Ovary (tissue), 3 donors: Measurements from ENCODE around the gene MYO1B.

ENCODE experiments used
- POLR2A ChIP-seq: fragments of 450-650 bp; IDR thresholded peaks from one replicate; pipeline ENCODE4 v1.6.1; 2017; ENCODE audit warnings: antibody characterized with exemption, mild to moderate bottlenecking, moderate library complexity
- TF ChIP-seq, protein P1 (sequence below), 3 donors: fragments of 450-650 bp in 2 of 3; fragments of 200-600 bp in 1 of 3; IDR thresholded peaks; one replicate each; pipeline versions ENCODE4 v1.5.1 to v1.8.0; 2016 to 2022; ENCODE audit warnings: antibody characterized with exemption in 3 of 3, mild to moderate bottlenecking in 1 of 3
- donor health status: DM: no; HTN: no; CAD: no.

DNA sequence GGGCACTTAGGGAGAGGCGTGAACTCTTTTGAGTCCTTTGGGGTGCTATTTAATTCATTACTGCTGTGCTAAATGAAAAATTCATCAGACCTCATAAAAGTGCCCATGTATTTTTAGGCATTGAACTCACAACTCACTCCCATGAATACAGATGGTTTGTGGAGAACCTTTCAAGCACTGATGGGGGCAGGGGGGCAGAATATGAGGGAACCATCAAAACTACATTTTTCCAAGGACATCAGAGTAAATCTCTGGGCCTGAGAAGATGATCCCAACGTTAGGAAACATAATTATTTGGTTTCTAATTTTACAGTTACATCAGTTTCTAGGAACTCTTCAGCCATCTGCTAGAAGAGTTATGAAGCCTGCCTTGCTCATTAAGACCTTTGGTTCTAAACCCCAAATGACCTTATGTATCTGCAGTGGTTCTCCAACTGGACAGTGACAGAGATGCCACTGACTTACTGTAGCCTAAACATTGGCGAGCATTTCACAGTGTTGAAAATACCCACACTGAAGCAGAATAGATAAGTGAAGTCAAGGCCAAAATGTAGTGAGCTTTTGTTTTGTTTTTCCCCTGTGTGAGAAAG lies 90.8 kb downstream of the MYO1B start:
- TF ChIP-seq, protein P1, sequence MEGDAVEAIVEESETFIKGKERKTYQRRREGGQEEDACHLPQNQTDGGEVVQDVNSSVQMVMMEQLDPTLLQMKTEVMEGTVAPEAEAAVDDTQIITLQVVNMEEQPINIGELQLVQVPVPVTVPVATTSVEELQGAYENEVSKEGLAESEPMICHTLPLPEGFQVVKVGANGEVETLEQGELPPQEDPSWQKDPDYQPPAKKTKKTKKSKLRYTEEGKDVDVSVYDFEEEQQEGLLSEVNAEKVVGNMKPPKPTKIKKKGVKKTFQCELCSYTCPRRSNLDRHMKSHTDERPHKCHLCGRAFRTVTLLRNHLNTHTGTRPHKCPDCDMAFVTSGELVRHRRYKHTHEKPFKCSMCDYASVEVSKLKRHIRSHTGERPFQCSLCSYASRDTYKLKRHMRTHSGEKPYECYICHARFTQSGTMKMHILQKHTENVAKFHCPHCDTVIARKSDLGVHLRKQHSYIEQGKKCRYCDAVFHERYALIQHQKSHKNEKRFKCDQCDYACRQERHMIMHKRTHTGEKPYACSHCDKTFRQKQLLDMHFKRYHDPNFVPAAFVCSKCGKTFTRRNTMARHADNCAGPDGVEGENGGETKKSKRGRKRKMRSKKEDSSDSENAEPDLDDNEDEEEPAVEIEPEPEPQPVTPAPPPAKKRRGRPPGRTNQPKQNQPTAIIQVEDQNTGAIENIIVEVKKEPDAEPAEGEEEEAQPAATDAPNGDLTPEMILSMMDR (IDR thresholded peaks at IDR 0.05) = no peak
- TF ChIP-seq POLR2A = no peak
